ENCODE results near the gene HOXA11.

- no peak for TF ChIP-seq CTCF (IDR thresholded peaks at IDR 0.05)
- TF ChIP-seq ZFX (IDR thresholded peaks at IDR 0.05; ENCODE audit: borderline replicate concordance): no peak
Measured at GRCh38 chr7:27145914-27146412, 39.1 kb downstream of the HOXA11 start.
